GM10248 (cell line): Measurements from ENCODE around the gene DHX38.
"Not testable (repeated sequence)": the region's sequence is repeated elsewhere in the genome, so short reads cannot be mapped to it uniquely, and the experiment has no call there.

ENCODE experiments used
- CTCF ChIA-PET: fragments of 300-600 bp; sonication (Branson Sonifier 250); formaldehyde crosslinking; extraction: SDS; loops from one replicate; lab custom pipeline; 2021; ENCODE audit warnings: antibody characterized with exemption; lab: Yijun Ruan, JAX
- POLR2A ChIA-PET: fragments of 350-650 bp; sonication (Branson Sonifier 250); formaldehyde crosslinking; extraction: SDS; loops from one replicate; lab custom pipeline; 2020; ENCODE audit warnings: antibody characterized with exemption; lab: Yijun Ruan, JAX
- DNase-seq: peaks from one replicate; pipeline ENCODE4 v3.0.0; 2012; ENCODE audit errors: extremely low spot score
- CTCF ChIP-seq: IDR thresholded peaks from 2 replicates; pipeline ENCODE4 v1.5.1; 2012; ENCODE audit warnings: mild to moderate bottlenecking, low read depth; ENCODE audit errors: extremely low read depth, missing control alignments, control extremely low read depth

DHX38 gene

GRCh38 chr16:72072514-72073342, 20.9 kb upstream of the DHX38 start:
- ChIA-PET POLR2A (no interaction called here), CTCF (interaction anchor here (0.7 to 1.2 kb wide), 4 partner anchors 8 to 27 kb away, joined by 3 to 5 read pairs (median 3); no protein-coding TSS in a partner anchor)
- DNase-seq, result no peak
- no peak for TF ChIP-seq CTCF

GRCh38 chr16:72073560-72074230, 20.0 kb upstream of the DHX38 start:
- CTCF ChIA-PET, result interaction anchor here (0.8 kb wide), 1 partner anchor 10 kb away, joined by 3 read pairs; the partner anchor contains the start of gene HPR
- TF ChIP-seq CTCF, result no peak
- POLR2A ChIA-PET, result no interaction called here
- DNase-seq, result no peak

- POLR2A ChIA-PET, result not testable (repeated sequence)
These were observed 18.6 kb upstream of the DHX38 start for GRCh38 chr16:72075067-72075466.

GRCh38 chr16:72076991-72077706, 16.5 kb upstream of the DHX38 start:
- CTCF ChIA-PET, result interaction anchor here (1.3 kb wide), 1 partner anchor 11 kb away, joined by 4 read pairs; no protein-coding TSS in a partner anchor
- DNase-seq, POLR2A ChIA-PET: not testable (repeated sequence)

More at GRCh38 chr16:72075067-72075466, 18.6 kb upstream of the DHX38 start:
- CTCF ChIA-PET, DNase-seq: not testable (repeated sequence)

- TF ChIP-seq CTCF, result no peak
- DNase-seq, result no peak
- ChIA-PET CTCF (no interaction called here), POLR2A (interaction anchor here (2.2 kb wide), 1 partner anchor 10 kb away, joined by 6 read pairs; the partner anchor contains the start of genes DHX38 and TXNL4B)
These were observed 9.8 kb upstream of the DHX38 start for GRCh38 chr16:72083778-72084404.

- ChIA-PET CTCF (no interaction called here), POLR2A (interaction anchor here (2.2 kb wide), 1 partner anchor 9 kb away, joined by 6 read pairs; the partner anchor contains the start of genes DHX38 and TXNL4B)
- no peak for DNase-seq
- TF ChIP-seq CTCF, result no peak
These were observed 9.2 kb upstream of the DHX38 start for GRCh38 chr16:72084445-72084844.

GRCh38 chr16:72085002-72085401, 8.6 kb upstream of the DHX38 start:
- POLR2A ChIA-PET, result interaction anchor here (2.2 kb wide), 1 partner anchor 8 kb away, joined by 6 read pairs; the partner anchor contains the start of genes DHX38 and TXNL4B
- no peak for DNase-seq
- CTCF ChIA-PET, result no interaction called here
- no peak for TF ChIP-seq CTCF
